Thoracic aorta (tissue), 2 donors: ENCODE data around the gene ABCG5. TPM values are rescaled to one million over a fixed set of nuclear protein-coding genes. Genes with fewer than 3 reads are reported as not detected.

Experiments
- ATAC-seq: fragments of 150-250 bp; one replicate; pipeline ENCODE4 v1.8.0; 2017; ENCODE audit warnings: low read depth; ENCODE audit not compliant: insufficient number of reproducible peaks, low FRiP score
- DNase-seq: peaks from one replicate; pipeline ENCODE4 v3.0.0-alpha.2; 2020; ENCODE audit warnings: low spot score
- H3K27ac ChIP-seq, 2 donors: fragments of 200-600 bp; sonication (generic); 1 replicate in 1 of 2; 2 replicates in 1 of 2; pipeline ENCODE4 v1.5.1; 2016; ENCODE audit warnings: mild to moderate bottlenecking in 2 of 2, moderate library complexity in 2 of 2
- H3K27me3 ChIP-seq: fragments of 200-600 bp; sonication (generic); replicated peaks from 2 replicates; pipeline ENCODE4 v1.6.0; 2016; ENCODE audit warnings: mild to moderate bottlenecking; ENCODE audit not compliant: insufficient read depth
- H3K36me3 ChIP-seq: fragments of 200-600 bp; sonication (generic); one replicate; pipeline ENCODE4 v1.5.1; 2016
- H3K4me1 ChIP-seq, 2 donors: fragments of 200-600 bp; sonication (generic); 1 replicate in 1 of 2; 2 replicates in 1 of 2; pipeline versions ENCODE4 v1.5.1 to v1.6.0; 2016; ENCODE audit warnings: low read depth in 2 of 2, mild to moderate bottlenecking in 1 of 2; ENCODE audit not compliant: control insufficient read depth in 1 of 2
- H3K4me3 ChIP-seq: fragments of 200-600 bp; sonication (generic); 2 replicates; pipeline ENCODE4 v1.5.1; 2016; ENCODE audit warnings: mild to moderate bottlenecking
- H3K9me3 ChIP-seq: fragments of 200-600 bp; sonication (generic); 2 replicates; pipeline ENCODE4 v1.5.1; 2016
- total RNA-seq, 2 donors: library from RNA; depleted of rRNA; stranded (reverse); fragments of >200 nt; gene quantifications; one replicate each; pipeline versions ENCODE4 v1.1.0 to v1.2.3, GENCODE V29; 2016
- TF ChIP-seq, protein P1 (sequence below): fragments of 200-600 bp; sonication (generic); IDR thresholded peaks from one replicate; pipeline ENCODE4 v1.5.1; 2019; ENCODE audit warnings: antibody characterized with exemption

ABCG5 gene
- total RNA-seq, 2 donors from 2014 or later = not detected

DNA sequence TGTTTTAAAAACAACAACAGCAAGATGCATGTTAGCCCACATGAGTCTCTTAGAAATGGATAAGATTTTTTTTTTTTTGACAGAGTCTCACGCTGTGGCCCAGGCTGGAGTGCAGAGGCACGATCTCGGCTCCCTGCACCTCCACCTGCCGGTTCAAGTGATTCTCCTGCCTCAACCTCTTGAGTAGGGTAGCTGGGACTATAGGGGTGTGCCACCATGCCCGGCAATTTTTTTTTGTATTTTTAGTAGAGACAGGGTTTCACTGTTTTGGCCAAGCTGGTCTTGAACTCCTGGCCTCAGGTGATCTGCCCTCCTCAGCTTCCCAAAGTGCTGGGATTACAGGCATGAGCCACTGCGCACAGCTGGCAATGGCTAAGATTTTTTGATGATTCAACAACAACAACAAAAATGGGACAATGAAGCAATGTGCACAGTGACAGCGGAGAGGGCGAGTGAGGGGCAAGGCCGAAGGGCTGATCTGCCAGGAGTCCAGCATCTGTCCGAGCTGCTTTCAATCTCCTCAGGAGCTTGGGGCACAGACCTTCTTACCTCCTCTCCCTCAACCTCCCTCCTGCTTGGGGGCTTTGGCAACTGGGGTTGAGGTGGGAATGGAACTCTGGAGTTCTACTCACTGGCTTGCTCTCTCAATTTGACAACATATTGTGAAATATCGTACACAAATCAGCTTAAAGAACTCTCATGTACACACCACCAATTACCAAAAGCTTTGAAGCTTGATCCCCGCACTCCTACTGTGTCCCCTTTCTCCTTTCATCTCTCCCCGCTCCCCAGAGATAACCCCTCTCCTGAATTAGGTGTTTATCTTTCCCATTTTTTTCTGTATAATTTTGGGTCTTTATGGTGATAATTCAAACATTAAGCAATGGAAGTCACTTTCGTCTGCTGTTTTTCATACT, 3.6 kb upstream of the ABCG5 start:
- Histone ChIP-seq H3K36me3 (no peaks in the 10 kb centered on the region), H3K4me1 (no peaks in the 10 kb centered on the region), H3K27ac (no peak overlapping the region), H3K4me3 (no peak overlapping the region), H3K27me3 (no peaks in the 10 kb centered on the region), H3K9me3 (no peaks in the 10 kb centered on the region)
- DNase-seq (no peak), ATAC-seq (no peak)
- TF ChIP-seq, protein P1, sequence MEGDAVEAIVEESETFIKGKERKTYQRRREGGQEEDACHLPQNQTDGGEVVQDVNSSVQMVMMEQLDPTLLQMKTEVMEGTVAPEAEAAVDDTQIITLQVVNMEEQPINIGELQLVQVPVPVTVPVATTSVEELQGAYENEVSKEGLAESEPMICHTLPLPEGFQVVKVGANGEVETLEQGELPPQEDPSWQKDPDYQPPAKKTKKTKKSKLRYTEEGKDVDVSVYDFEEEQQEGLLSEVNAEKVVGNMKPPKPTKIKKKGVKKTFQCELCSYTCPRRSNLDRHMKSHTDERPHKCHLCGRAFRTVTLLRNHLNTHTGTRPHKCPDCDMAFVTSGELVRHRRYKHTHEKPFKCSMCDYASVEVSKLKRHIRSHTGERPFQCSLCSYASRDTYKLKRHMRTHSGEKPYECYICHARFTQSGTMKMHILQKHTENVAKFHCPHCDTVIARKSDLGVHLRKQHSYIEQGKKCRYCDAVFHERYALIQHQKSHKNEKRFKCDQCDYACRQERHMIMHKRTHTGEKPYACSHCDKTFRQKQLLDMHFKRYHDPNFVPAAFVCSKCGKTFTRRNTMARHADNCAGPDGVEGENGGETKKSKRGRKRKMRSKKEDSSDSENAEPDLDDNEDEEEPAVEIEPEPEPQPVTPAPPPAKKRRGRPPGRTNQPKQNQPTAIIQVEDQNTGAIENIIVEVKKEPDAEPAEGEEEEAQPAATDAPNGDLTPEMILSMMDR = no peak

DNA sequence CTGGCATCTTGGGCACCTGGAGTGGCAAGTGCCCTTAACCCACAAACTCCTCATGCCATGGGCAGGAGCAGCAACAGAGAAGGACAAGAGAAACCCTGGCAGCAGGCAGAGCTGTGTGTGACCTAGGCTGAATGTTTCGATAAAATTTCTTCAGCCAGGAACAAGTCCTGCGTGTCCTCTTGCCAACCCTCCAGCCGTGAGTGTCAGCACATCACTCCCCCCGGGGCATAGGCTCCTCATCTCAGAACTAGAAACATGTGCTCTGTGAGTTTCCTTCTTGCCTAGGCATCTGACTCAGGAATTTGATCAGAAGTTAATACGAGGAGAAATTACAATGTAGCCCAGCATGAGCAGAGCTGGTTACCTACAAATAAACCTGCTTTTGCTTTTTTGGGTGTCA, 2.3 kb upstream of the ABCG5 start:
- Histone ChIP-seq H3K27me3 (no peaks in the 10 kb centered on the region), H3K4me3 (no peak overlapping the region), H3K9me3 (no peaks in the 10 kb centered on the region), H3K36me3 (no peaks in the 10 kb centered on the region), H3K27ac (no peak overlapping the region), H3K4me1 (no peaks in the 10 kb centered on the region)
- TF ChIP-seq, protein P1 = no peak
- ATAC-seq = no peak
- DNase-seq = no peak

DNA sequence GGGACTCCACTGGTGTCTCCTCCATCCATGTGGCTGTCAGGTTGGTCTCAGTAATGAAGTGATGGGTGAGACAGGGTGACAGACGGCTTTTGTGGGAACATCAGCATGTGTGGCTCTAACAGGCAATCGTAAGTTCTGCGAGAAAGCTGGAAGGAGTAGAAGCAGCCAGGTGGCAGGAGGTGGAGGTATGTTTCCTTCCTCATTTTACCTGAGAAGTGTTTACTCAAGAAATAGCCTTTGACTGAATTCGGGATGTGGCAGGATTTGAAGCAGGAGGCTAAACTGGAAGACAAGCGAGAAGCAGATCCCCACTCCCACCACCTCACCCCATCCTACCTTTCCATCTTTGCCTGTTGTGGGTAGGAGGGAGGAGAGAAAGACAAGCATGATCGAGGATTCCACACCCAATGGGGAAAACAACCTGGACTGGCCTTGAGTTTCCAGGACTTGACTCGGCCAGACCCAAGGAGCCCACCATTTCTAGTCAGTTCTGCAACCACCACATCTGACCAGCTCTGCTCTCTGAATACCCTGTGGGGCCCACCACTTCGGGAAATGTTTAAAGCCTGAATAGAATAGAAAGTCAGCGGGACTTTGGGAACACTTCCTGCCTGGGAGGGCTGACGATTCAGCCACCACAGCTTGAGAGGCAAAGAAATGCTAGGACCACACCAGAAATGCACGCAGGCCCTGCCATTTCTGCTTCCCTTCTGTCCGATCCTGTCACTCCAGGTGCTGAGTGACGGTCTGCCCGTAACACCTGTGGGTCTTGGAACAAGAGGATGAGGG, 1.3 kb upstream of the ABCG5 start:
- no peaks in the 10 kb centered on the region for H3K4me1 ChIP-seq
- no peak overlapping the region for H3K27ac ChIP-seq
- no peaks in the 10 kb centered on the region for H3K27me3 ChIP-seq
- no peak for ATAC-seq
- H3K9me3 ChIP-seq = no peaks in the 10 kb centered on the region
- H3K4me3 ChIP-seq = no peak overlapping the region
- no peak for DNase-seq
- TF ChIP-seq, protein P1 = no peak
- no peaks in the 10 kb centered on the region for H3K36me3 ChIP-seq

DNA sequence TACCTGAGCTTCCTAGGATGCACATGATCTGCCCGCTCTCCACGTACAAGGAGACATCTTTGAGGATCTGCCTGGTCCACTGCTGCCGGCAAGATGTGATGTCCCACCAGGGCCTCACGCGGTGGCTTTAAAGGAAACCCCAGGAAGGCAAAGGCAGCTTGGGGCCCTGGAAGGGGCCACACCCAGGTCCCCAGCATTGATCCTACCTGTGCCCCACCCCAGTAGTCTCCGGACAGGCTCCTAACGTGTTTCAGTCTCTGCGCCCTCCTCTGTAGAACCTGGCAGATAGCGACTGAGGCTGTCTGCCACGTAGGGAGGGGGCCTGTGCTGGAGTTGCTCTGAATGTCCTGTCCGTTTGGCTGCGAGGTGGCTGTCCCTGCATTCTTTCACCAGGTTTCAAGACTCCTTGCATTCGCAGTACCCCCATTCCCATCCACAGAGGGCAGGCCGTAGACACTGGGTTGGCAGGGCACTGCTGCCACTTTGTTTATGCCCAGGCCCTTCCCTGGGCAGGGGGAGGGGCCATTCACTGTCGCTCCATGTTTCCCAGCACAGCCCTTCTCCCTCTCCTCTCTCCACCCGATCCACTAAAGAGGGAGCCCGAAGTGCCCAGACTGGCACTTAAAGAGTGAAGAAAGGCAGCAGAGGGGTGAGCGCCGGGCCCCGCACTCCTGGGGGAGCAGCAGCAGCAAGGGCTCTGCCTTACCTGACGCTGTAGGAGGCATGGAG, 644 bp downstream of the ABCG5 start:
- TF ChIP-seq, protein P1 = no peak
- no peak for DNase-seq
- Histone ChIP-seq H3K27ac (no peak overlapping the region), H3K27me3 (no peaks in the 10 kb centered on the region), H3K36me3 (no peaks in the 10 kb centered on the region), H3K4me1 (no peaks in the 10 kb centered on the region), H3K4me3 (no peak overlapping the region), H3K9me3 (no peaks in the 10 kb centered on the region)
- no peak for ATAC-seq

DNA sequence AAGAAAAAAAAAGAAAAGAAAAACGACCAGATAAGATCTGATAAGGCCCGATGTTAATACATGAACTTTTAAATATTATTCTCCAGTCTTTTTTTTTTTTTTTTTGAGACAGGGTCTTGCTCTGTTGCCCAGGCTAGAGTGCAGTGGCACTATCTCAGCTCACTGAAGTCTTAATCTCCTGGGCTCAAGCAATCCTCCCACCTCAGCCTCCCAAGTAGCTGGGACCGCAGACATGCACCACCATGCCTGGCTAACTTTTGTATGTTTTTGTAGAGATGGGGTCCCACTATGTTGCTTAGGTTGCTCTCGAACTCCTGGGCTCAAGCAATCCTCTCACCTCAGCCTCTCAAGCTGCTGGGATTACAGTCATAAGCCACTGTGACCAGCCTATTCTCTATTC, 1.6 kb downstream of the ABCG5 start:
- H3K27me3 ChIP-seq = no peaks in the 10 kb centered on the region
- H3K9me3 ChIP-seq = no peaks in the 10 kb centered on the region
- no peaks in the 10 kb centered on the region for H3K4me1 ChIP-seq
- no peak overlapping the region for H3K27ac ChIP-seq
- DNase-seq = no peak
- H3K36me3 ChIP-seq = no peaks in the 10 kb centered on the region
- ATAC-seq = no peak
- no peak overlapping the region for H3K4me3 ChIP-seq
- TF ChIP-seq, protein P1 = no peak
